Activated T-cell treated with anti-CD3 and anti-CD28 coated beads, Interleukin-2, amount 50 U/mL, for 48 hours (primary cell): ENCODE results near the gene TNIK.
A peak's percentile ranks its signal among the peaks of the same experiment; 100 is the strongest.
"Not testable (repeated sequence)": the region's sequence is repeated elsewhere in the genome, so short reads cannot be mapped to it uniquely, and the experiment has no call there.

Source experiments
- DNase-seq, 2 experiments: peaks; one replicate each; pipeline ENCODE4 v3.0.0-alpha.2; 2020

TNIK gene

GRCh38 chr3:171468296-171468906, 8.2 kb upstream of the TNIK start:
- DNase-seq = no peak

- DNase-seq = no peak
Observed at GRCh38 chr3:171465763-171466162, 5.6 kb upstream of the TNIK start.

GRCh38 chr3:171464462-171464861, 4.3 kb upstream of the TNIK start:
- DNase-seq = no peak

- no peak for DNase-seq
Observed at GRCh38 chr3:171462224-171462623, 2.0 kb upstream of the TNIK start.

GRCh38 chr3:171461525-171461917, 1.3 kb upstream of the TNIK start:
- no peak for DNase-seq

GRCh38 chr3:171460725-171461524, 720 bp upstream of the TNIK start:
- peak; percentile 70 to 71 for DNase-seq

GRCh38 chr3:171459137-171459941, 866 bp downstream of the TNIK start:
- peak; percentile 69 to 71 for DNase-seq

- DNase-seq = no peak
Observed at GRCh38 chr3:171458864-171459136, 1.4 kb downstream of the TNIK start.

- DNase-seq = peak in 1 of 2 experiments; percentile 50
Observed at GRCh38 chr3:171458071-171458863, 1.9 kb downstream of the TNIK start.

- peak; percentile 39 to 48 for DNase-seq
Observed at GRCh38 chr3:171457607-171458061, 2.6 kb downstream of the TNIK start.

- peak in 1 of 2 experiments; percentile 25 for DNase-seq
Observed at GRCh38 chr3:171456765-171457606, 3.2 kb downstream of the TNIK start.

- no peak for DNase-seq
Observed at GRCh38 chr3:171455603-171456550, 4.3 kb downstream of the TNIK start.

GRCh38 chr3:171454041-171454440, 6.2 kb downstream of the TNIK start:
- no peak for DNase-seq

GRCh38 chr3:171453180-171453886, 6.9 kb downstream of the TNIK start:
- no peak for DNase-seq

- DNase-seq = no peak
Observed at GRCh38 chr3:171452328-171452727, 7.9 kb downstream of the TNIK start.

- DNase-seq = no peak
Observed at GRCh38 chr3:171451915-171452314, 8.3 kb downstream of the TNIK start.

- DNase-seq = not testable (repeated sequence)
Observed at GRCh38 chr3:171447579-171447891, 12.7 kb downstream of the TNIK start.

GRCh38 chr3:171446801-171447578, 13.2 kb downstream of the TNIK start:
- no peak for DNase-seq

GRCh38 chr3:171446301-171446700, 13.9 kb downstream of the TNIK start:
- DNase-seq = no peak
